IMR-90 (cell line): ENCODE measurements around the gene CABP5. TPM values are rescaled to one million over a fixed set of nuclear protein-coding genes. Genes with fewer than 3 reads are reported as not detected.

ENCODE experiments used
- ATAC-seq: fragments of 200-7000 bp; cut with Tn5 transposase; 2 replicates; pipeline ENCODE4 v1.9.1; 2020; ENCODE audit warnings: low read depth, mild to moderate bottlenecking, moderate library complexity
- BruUV-seq: library from RNA; stranded (reverse); fragments of 400-500 nt; replicated peaks from 2 replicates; lab custom pipeline; 2021; lab: Mats Ljungman, UMichigan
- CTCF ChIA-PET: fragments of 300-600 bp; formaldehyde crosslinking; extraction: SDS; loops from one replicate; lab custom pipeline; 2021; ENCODE audit warnings: antibody characterized with exemption; lab: Yijun Ruan, JAX
- POLR2A ChIA-PET: fragments of 300-600 bp; sonication (Branson Sonifier 250); formaldehyde crosslinking; loops from one replicate; lab custom pipeline; 2022; ENCODE audit warnings: antibody characterized with exemption; ENCODE audit not compliant: unreplicated experiment; lab: Charles Lee
- DNase-seq: peaks from one replicate; pipeline ENCODE4 v3.0.0; 2013
- H2AFZ ChIP-seq: replicated peaks from 2 replicates; pipeline ENCODE3; 2013; ENCODE audit warnings: low read length, mild to moderate bottlenecking; ENCODE audit not compliant: poor library complexity
- H2AK5ac ChIP-seq: 2 replicates; pipeline ENCODE4 v1.6.1; 2013; ENCODE audit warnings: low read depth, low read length, inconsistent platforms
- H2AK9ac ChIP-seq: replicated peaks from 2 replicates; pipeline ENCODE3; 2013; ENCODE audit warnings: mild to moderate bottlenecking, low read depth, low read length, moderate library complexity; ENCODE audit not compliant: poor library complexity
- H2BK120ac ChIP-seq: 2 replicates; pipeline ENCODE4 v1.6.1; 2013; ENCODE audit warnings: low read depth, low read length, inconsistent platforms
- H2BK15ac ChIP-seq: 3 replicates; pipeline ENCODE4 v1.6.1; 2013; ENCODE audit warnings: low read depth, low read length, inconsistent platforms
- H2BK20ac ChIP-seq: 2 replicates; pipeline ENCODE4 v1.6.1; 2013; ENCODE audit warnings: low read depth, mild to moderate bottlenecking, inconsistent platforms, low read length, moderate library complexity
- H2BK5ac ChIP-seq: 2 replicates; pipeline ENCODE4 v1.6.1; 2013; ENCODE audit warnings: mild to moderate bottlenecking, low read depth, low read length, inconsistent platforms; ENCODE audit not compliant: poor library complexity, severe bottlenecking
- H3K14ac ChIP-seq: replicated peaks from 2 replicates; pipeline ENCODE4 v1.6.1; 2013; ENCODE audit warnings: low read depth, low read length, inconsistent platforms
- H3K18ac ChIP-seq: 2 replicates; pipeline ENCODE4 v1.6.1; 2013; ENCODE audit warnings: low read depth, low read length, control low read depth
- H3K23ac ChIP-seq: 2 replicates; pipeline ENCODE4 v1.6.1; 2013; ENCODE audit warnings: low read depth, low read length, inconsistent platforms
- H3K27ac ChIP-seq: 2 replicates; pipeline ENCODE4 v1.5.1; 2013; ENCODE audit warnings: mild to moderate bottlenecking, control low read depth, low read length; ENCODE audit not compliant: insufficient read depth
- H3K27me3 ChIP-seq: 2 replicates; pipeline ENCODE4 v1.6.1; 2013; ENCODE audit warnings: low read length; ENCODE audit not compliant: control insufficient read depth, insufficient read depth
- H3K36me3 ChIP-seq: 2 replicates; pipeline ENCODE4 v1.6.1; 2013; ENCODE audit warnings: low read length, mixed read lengths; ENCODE audit not compliant: control insufficient read depth, insufficient read depth
- H3K4ac ChIP-seq: 2 replicates; pipeline ENCODE4 v1.6.1; 2013; ENCODE audit warnings: low read depth, low read length, inconsistent platforms
- H3K4me1 ChIP-seq: 2 replicates; pipeline ENCODE4 v1.6.1; 2013; ENCODE audit warnings: low read length, mixed read lengths; ENCODE audit not compliant: control insufficient read depth, insufficient read depth
- H3K4me2 ChIP-seq: 2 replicates; pipeline ENCODE4 v1.6.1; 2013; ENCODE audit warnings: low read depth, mild to moderate bottlenecking, control low read depth, low read length, moderate library complexity
- H3K4me3 ChIP-seq: 2 replicates; pipeline ENCODE4 v1.5.1; 2013; ENCODE audit warnings: low read depth, mild to moderate bottlenecking, control low read depth, low read length, moderate library complexity; ENCODE audit not compliant: insufficient read depth
- H3K56ac ChIP-seq: 2 replicates; pipeline ENCODE4 v1.6.1; 2013; ENCODE audit warnings: low read length, inconsistent platforms; ENCODE audit not compliant: insufficient read depth; ENCODE audit errors: extremely low read depth
- H3K79me1 ChIP-seq, 2 experiments: 2 replicates each; pipeline ENCODE4 v1.6.1; 2013; ENCODE audit warnings: low read length in 2 of 2, inconsistent platforms in 1 of 2, low read depth in 1 of 2
- H3K9ac ChIP-seq: 2 replicates; pipeline ENCODE4 v1.6.1; 2013; ENCODE audit warnings: low read depth, low read length, control low read depth
- H3K9me1 ChIP-seq: 2 replicates; pipeline ENCODE4 v1.6.1; 2013; ENCODE audit warnings: low read length, inconsistent platforms; ENCODE audit not compliant: insufficient read depth
- H3K9me3 ChIP-seq: 2 replicates; pipeline ENCODE4 v1.6.1; 2013; ENCODE audit warnings: low read length; ENCODE audit not compliant: control insufficient read depth, insufficient read depth
- H4K20me1 ChIP-seq: 2 replicates; pipeline ENCODE4 v1.6.1; 2013; ENCODE audit warnings: low read length, inconsistent platforms; ENCODE audit not compliant: insufficient read depth
- H4K5ac ChIP-seq: 2 replicates; pipeline ENCODE4 v1.6.1; 2013; ENCODE audit warnings: mild to moderate bottlenecking, low read depth, low read length, control low read depth
- H4K8ac ChIP-seq, 2 experiments: 2 replicates each; pipeline ENCODE4 v1.6.1; 2013; ENCODE audit warnings: low read depth in 2 of 2, low read length in 2 of 2, control low read depth in 1 of 2, inconsistent platforms in 1 of 2
- H4K91ac ChIP-seq: 2 replicates; pipeline ENCODE4 v1.6.1; 2013; ENCODE audit warnings: low read depth, low read length, inconsistent platforms; ENCODE audit not compliant: insufficient read depth
- BHLHE40 ChIP-seq: fragments of 150-350 bp; IDR thresholded peaks from 2 replicates; pipeline ENCODE4 v1.6.1; 2016; ENCODE audit warnings: mild to moderate bottlenecking, low read depth, low read length
- CEBPB ChIP-seq: IDR thresholded peaks from 2 replicates; pipeline ENCODE4 v1.6.1; 2012; ENCODE audit warnings: low read depth, low read length, improper control_type of control experiment
- CTCF ChIP-seq: conservative IDR thresholded peaks from 2 replicates; pipeline ENCODE4 v1.5.1; 2012; ENCODE audit warnings: mild to moderate bottlenecking, low read depth, low read length, improper control_type of control experiment
- ELK1 ChIP-seq: fragments of 150-350 bp; IDR thresholded peaks from 2 replicates; pipeline ENCODE4 v1.6.1; 2016; ENCODE audit warnings: low read depth, mild to moderate bottlenecking, low read length, moderate library complexity, borderline replicate concordance
- FOS ChIP-seq: fragments of 150-350 bp; IDR thresholded peaks from 2 replicates; pipeline ENCODE4 v1.6.1; 2016; ENCODE audit warnings: low read depth, low read length
- MAFK ChIP-seq: IDR thresholded peaks from 2 replicates; pipeline ENCODE4 v1.6.1; 2012; ENCODE audit warnings: low read depth, low read length, improper control_type of control experiment
- MAZ ChIP-seq: IDR thresholded peaks from 2 replicates; pipeline ENCODE4 v1.6.1; 2012; ENCODE audit warnings: low read depth, mild to moderate bottlenecking, low read length, improper control_type of control experiment, moderate library complexity, borderline replicate concordance
- MXI1 ChIP-seq: IDR thresholded peaks from 2 replicates; pipeline ENCODE4 v1.6.1; 2012; ENCODE audit warnings: low read depth, mild to moderate bottlenecking, low read length, moderate library complexity, borderline replicate concordance
- NFE2L2 ChIP-seq: fragments of 150-350 bp; IDR thresholded peaks from 2 replicates; pipeline ENCODE4 v1.6.1; 2016; ENCODE audit warnings: low read depth, mild to moderate bottlenecking, low read length
- POLR2A ChIP-seq: IDR thresholded peaks from 2 replicates; pipeline ENCODE4 v1.6.1; 2012; ENCODE audit warnings: mild to moderate bottlenecking, low read depth, low read length
- RAD21 ChIP-seq: IDR thresholded peaks from 2 replicates; pipeline ENCODE4 v1.6.1; 2012; ENCODE audit warnings: low read length, improper control_type of control experiment
- RCOR1 ChIP-seq: IDR thresholded peaks from 2 replicates; pipeline ENCODE4 v1.6.1; 2012; ENCODE audit warnings: mild to moderate bottlenecking, low read length, improper control_type of control experiment; ENCODE audit not compliant: insufficient replicate concordance
- RFX5 ChIP-seq: IDR thresholded peaks from 2 replicates; pipeline ENCODE4 v1.8.0; 2012; ENCODE audit warnings: low read depth, mild to moderate bottlenecking, low read length, moderate library complexity
- SMC3 ChIP-seq: fragments of 150-350 bp; IDR thresholded peaks from 2 replicates; pipeline ENCODE4 v1.6.1; 2016; ENCODE audit warnings: low read depth, mild to moderate bottlenecking, antibody characterized with exemption, low read length, moderate library complexity
- WGBS, 2 experiments: methylation state at CpG; one replicate each; pipeline versions ENCODE4 v1.1.5 to v1.1.7; 2013; ENCODE audit warnings: missing lambda C conversion rate in 2 of 2; ENCODE audit not compliant: insufficient read length in 1 of 2; ENCODE audit errors: extremely low coverage in 2 of 2; 5-methylcytosine and 5-hydroxymethylcytosine counted together
- dilution Hi-C: fragments of 300-500 bp; cut with HindIII; formaldehyde crosslinking; loops from one replicate; pipeline ENCODE4 v1.14.3; 2018; ENCODE audit warnings: low sequenced_read_pairs; ENCODE audit not compliant: unreplicated experiment
- in situ Hi-C: fragments of 300-500 bp; cut with MboI; formaldehyde crosslinking; loops from 3 replicates; pipeline ENCODE4 v1.14.3; 2019; ENCODE audit warnings: low sequenced_read_pairs, inconsistent platforms, mixed read lengths
- intact Hi-C: fragments of 100-400 bp; cut with micrococcal nuclease; formaldehyde crosslinking; loops from 2 replicates; pipeline ENCODE4 v1.10.0; 2022
- polyA plus RNA-seq, 3 experiments: library from polyadenylated mRNA; depleted of rRNA; stranded (reverse); fragments of >200 nt; gene quantifications; 2 replicates each; pipeline ENCODE4 v1.2.3, GENCODE V29; 2012; ENCODE audit warnings: low replicate concordance in 1 of 3
- total RNA-seq: library from RNA; depleted of rRNA; stranded (reverse); fragments of >200 nt; gene quantifications from 2 replicates; pipeline ENCODE4 v1.2.3, GENCODE V29; 2012

CABP5 gene
- total and polyA plus RNA-seq, 2 of the 4 experiments (the other 2 are of a cell fraction), result not detected

- no peak overlapping the region for H2AK9ac ChIP-seq
Measured at GRCh38 chr19:48069435-48069834, 25.6 kb upstream of the CABP5 start.

More at GRCh38 chr19:48069435-48069834, 25.6 kb upstream of the CABP5 start:
- ChIA-PET POLR2A (no interaction called here), CTCF (interaction anchor here (0.9 kb wide), 1 partner anchor 106 kb away, joined by 3 read pairs; no protein-coding TSS in a partner anchor)
- no CpG with 5 or more reads among the region's 2 CpGs for WGBS, 2 experiments
- H4K8ac ChIP-seq, result no peak overlapping the region
- in situ Hi-C loops (no loop called here), intact Hi-C loops (no loop called here), dilution Hi-C loops (no loop called here)
- no peak overlapping the region for H3K9ac ChIP-seq
- DNase-seq (no peak), ATAC-seq (no peak)
- no peak overlapping the region for H3K18ac ChIP-seq
- no peak overlapping the region for H4K5ac ChIP-seq
- no peak overlapping the region for H3K4me3 ChIP-seq
- no peak overlapping the region for H3K27ac ChIP-seq
- no peak overlapping the region for H2BK15ac ChIP-seq
- no peaks in the 10 kb centered on the region for H3K36me3 ChIP-seq
- no TSS peak for BruUV-seq
- H4K91ac ChIP-seq, result no peak overlapping the region
- H2BK5ac ChIP-seq, result no peak overlapping the region
- TF ChIP-seq CTCF (no peak), CEBPB (no peak), MAFK (no peak), MAZ (no peak), BHLHE40 (no peak), POLR2A (no peak), RAD21 (no peak), FOS (no peak), SMC3 (no peak), RFX5 (no peak), RCOR1 (no peak), NFE2L2 (no peak), ELK1 (no peak), MXI1 (no peak)
- H3K4me1 ChIP-seq, result no peaks in the 10 kb centered on the region
- no peaks in the 10 kb centered on the region for H3K79me1 ChIP-seq
- H4K20me1 ChIP-seq, result no peaks in the 10 kb centered on the region
- H3K23ac ChIP-seq, result no peak overlapping the region
- H3K9me1 ChIP-seq, result no peaks in the 10 kb centered on the region
- H2AFZ ChIP-seq, result no peak overlapping the region
- H3K9me3 ChIP-seq, result 0 out of 2 replicates have a peak, but pooled peaks cover under 1% of the 10 kb centered on the region
- H3K4me2 ChIP-seq, result no peak overlapping the region
- H2BK120ac ChIP-seq, result no peak overlapping the region
- no peak overlapping the region for H2BK20ac ChIP-seq
- no peak overlapping the region for H3K56ac ChIP-seq
- H3K4ac ChIP-seq, result no peak overlapping the region
- no peak overlapping the region for H2AK5ac ChIP-seq
- no peaks in the 10 kb centered on the region for H3K27me3 ChIP-seq
- no peak overlapping the region for H3K14ac ChIP-seq
